ENCODE measurements around the gene UVRAG.

UVRAG gene

GRCh38 chr11:76181371-76181770, 366.4 kb downstream of the UVRAG start:
- no peak for DNase-seq

GRCh38 chr11:76184551-76184993, 369.6 kb downstream of the UVRAG start:
- DNase-seq: peak; percentile 92

GRCh38 chr11:76185511-76185910, 370.5 kb downstream of the UVRAG start:
- DNase-seq: no peak

- peak; percentile 74 for DNase-seq
These were observed 371.0 kb downstream of the UVRAG start for GRCh38 chr11:76185931-76186401.

GRCh38 chr11:76186776-76187279, 371.8 kb downstream of the UVRAG start:
- no peak for DNase-seq

- no peak for DNase-seq
These were observed 373.9 kb downstream of the UVRAG start for GRCh38 chr11:76188873-76189272.

- DNase-seq: no peak
These were observed 374.7 kb downstream of the UVRAG start for GRCh38 chr11:76189682-76190081.

GRCh38 chr11:76190376-76190775, 375.4 kb downstream of the UVRAG start:
- DNase-seq: no peak
